Effector memory CD8-positive, alpha-beta T cell (primary cell): ENCODE results near the gene KCP.

ENCODE experiments used
- ATAC-seq: fragments of 150-1000 bp; cut with Tn5 transposase; replicated peaks from 2 replicates; pipeline ENCODE4 v1.10.0; 2021; ENCODE audit warnings: mild to moderate bottlenecking, moderate library complexity
- DNase-seq, 3 experiments: peaks; one replicate each; pipeline ENCODE4 v3.0.0; 2021
- H3K27ac Mint-ChIP-seq, 2 donors: one replicate each; pipeline ENCODE4 v1.8.0; 2022; ENCODE audit warnings: mild to moderate bottlenecking in 2 of 2, mixed read lengths in 2 of 2, moderate library complexity in 2 of 2
- H3K27me3 Mint-ChIP-seq, 2 donors: one replicate each; pipeline ENCODE4 v1.8.0; 2022; ENCODE audit warnings: mixed read lengths in 2 of 2
- H3K36me3 Mint-ChIP-seq: one replicate; pipeline ENCODE4 v1.8.0; 2022; ENCODE audit warnings: mild to moderate bottlenecking, moderate library complexity, mixed read lengths; ENCODE audit not compliant: insufficient read depth
- H3K4me1 Mint-ChIP-seq, 2 donors: one replicate each; pipeline ENCODE4 v1.8.0; 2022; ENCODE audit warnings: low read depth in 2 of 2, mixed read lengths in 2 of 2
- H3K4me3 Mint-ChIP-seq, 2 donors: one replicate each; pipeline ENCODE4 v1.8.0; 2022; ENCODE audit warnings: mild to moderate bottlenecking in 2 of 2, mixed read lengths in 2 of 2, moderate library complexity in 2 of 2
- H3K9me3 Mint-ChIP-seq, 2 donors: one replicate each; pipeline ENCODE4 v1.8.0; 2022; ENCODE audit warnings: mixed read lengths in 2 of 2

Gene KCP

GRCh38 chr7:128922496-128923410 is 12.2 kb upstream of the KCP start:
- Mint-ChIP-seq H3K27ac (no peak overlapping the region), H3K4me1 (peaks cover 0 to 3% of the 10 kb centered on the region in 2 donors), H3K9me3 (no peaks in the 10 kb centered on the region), H3K4me3 (no peak overlapping the region), H3K27me3 (peaks cover 36 to 51% of the 10 kb centered on the region in 2 donors), H3K36me3 (no peaks in the 10 kb centered on the region)
- DNase-seq (no peak), ATAC-seq (no peak)

- DNase-seq (no peak), ATAC-seq (no peak)
- Mint-ChIP-seq H3K36me3 (no peaks in the 10 kb centered on the region), H3K4me1 (peaks cover 0 to 3% of the 10 kb centered on the region in 2 donors), H3K4me3 (no peak overlapping the region), H3K27me3 (peaks cover 44 to 56% of the 10 kb centered on the region in 2 donors), H3K9me3 (no peaks in the 10 kb centered on the region), H3K27ac (no peak overlapping the region)
These were observed 11.4 kb upstream of the KCP start for GRCh38 chr7:128921866-128922440.

- H3K27me3 Mint-ChIP-seq: peaks cover 49 to 64% of the 10 kb centered on the region in 2 donors
- peaks cover 0 to 3% of the 10 kb centered on the region in 2 donors for H3K4me1 Mint-ChIP-seq
- DNase-seq: no peak
- H3K4me3 Mint-ChIP-seq: no peak overlapping the region
- H3K27ac Mint-ChIP-seq: no peak overlapping the region
- ATAC-seq: no peak
- H3K36me3 Mint-ChIP-seq: no peaks in the 10 kb centered on the region
- no peaks in the 10 kb centered on the region for H3K9me3 Mint-ChIP-seq
These were observed 10.5 kb upstream of the KCP start for GRCh38 chr7:128920913-128921582.

DNA sequence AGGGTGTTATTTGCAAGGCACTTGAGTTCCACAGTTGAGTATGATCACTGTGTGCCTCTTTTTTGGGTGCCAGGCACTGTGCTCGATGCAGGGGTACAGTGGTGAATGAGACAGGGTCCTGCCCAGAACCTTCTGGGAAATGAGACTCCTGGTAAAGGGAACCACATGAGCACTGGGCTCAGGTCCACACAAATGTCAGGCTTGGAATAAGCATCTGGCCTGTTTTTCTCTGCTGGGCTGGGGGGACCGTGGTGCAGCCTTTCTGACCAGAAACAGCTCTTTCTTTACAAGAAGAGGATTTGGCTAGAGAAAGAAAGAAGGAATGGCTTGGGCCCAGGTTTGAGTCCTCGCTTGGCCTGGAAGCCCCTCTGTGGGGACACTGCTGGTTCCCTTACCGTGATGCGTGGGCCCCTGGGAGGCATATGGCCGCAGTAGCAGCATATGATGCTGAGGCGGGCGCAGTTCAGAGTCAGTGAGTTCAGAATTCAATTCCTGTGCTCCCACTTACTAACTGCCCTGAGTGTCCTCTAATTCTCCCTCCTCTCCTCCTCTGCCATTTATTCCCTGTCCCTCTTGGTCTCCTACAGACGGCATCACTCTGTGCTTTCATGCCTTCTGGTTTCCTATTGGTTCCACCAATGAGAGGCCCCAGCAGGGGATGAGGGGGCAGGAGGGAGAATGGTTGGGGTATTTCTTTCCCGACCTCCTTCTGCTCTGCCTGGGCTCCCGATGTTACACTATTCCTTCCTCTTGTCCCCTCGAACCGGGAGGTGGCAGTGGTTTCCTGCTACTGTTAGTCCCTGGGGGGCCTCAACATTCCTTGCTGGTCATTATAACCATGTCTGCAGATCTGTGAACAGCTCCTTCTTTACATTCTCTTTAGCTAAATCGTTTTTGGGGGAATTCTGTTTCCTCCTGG is 9.6 kb upstream of the KCP start:
- no peak for ATAC-seq
- H3K27ac Mint-ChIP-seq: no peak overlapping the region
- no peak for DNase-seq

GRCh38 chr7:128919241-128919640 is 8.7 kb upstream of the KCP start:
- DNase-seq (no peak), ATAC-seq (no peak)
- peaks cover 60 to 82% of the 10 kb centered on the region in 2 donors for H3K27me3 Mint-ChIP-seq
- H3K4me3 Mint-ChIP-seq: no peak overlapping the region
- H3K27ac Mint-ChIP-seq: no peak overlapping the region
- H3K4me1 Mint-ChIP-seq: peaks cover 2 to 7% of the 10 kb centered on the region in 2 donors
- no peaks in the 10 kb centered on the region for H3K9me3 Mint-ChIP-seq
- no peaks in the 10 kb centered on the region for H3K36me3 Mint-ChIP-seq

More for the DNA sequence above, 9.6 kb upstream of the KCP start:
- Mint-ChIP-seq H3K4me1 (peaks cover 0 to 7% of the 10 kb centered on the region in 2 donors), H3K27me3 (peaks cover 55 to 73% of the 10 kb centered on the region in 2 donors), H3K4me3 (no peak overlapping the region), H3K36me3 (no peaks in the 10 kb centered on the region), H3K9me3 (no peaks in the 10 kb centered on the region)

DNA sequence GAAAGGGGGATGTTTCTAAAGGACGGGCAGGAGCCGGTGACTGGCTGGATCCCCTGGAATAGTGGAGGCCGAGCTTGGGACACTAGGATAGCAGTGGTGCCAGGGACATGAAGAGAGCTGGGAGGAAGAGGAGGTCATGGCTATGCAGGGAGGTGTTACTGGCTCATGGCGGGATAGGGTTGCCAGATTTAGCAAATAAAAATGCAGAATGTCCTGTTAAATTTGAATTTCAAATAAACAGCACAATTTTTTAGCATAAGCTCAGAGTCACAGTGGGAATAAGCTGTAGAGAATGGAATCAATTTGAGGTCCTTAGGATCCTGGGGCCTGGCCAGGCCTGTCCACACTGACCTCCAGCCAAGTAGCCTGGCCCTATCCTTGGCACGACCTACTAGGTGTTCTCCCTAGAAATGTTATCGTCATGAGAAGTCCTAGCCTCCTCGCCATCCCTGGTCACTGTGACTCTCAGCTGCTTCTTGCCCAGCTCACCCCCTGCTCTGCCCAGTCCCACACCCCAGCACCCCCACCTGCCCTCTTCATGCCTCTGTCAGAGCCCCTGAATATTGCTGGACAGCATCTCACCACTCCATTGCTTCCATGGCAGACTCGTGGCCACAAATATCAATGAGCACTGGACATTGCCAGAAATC is 7.6 kb upstream of the KCP start:
- H3K36me3 Mint-ChIP-seq: no peaks in the 10 kb centered on the region
- no peaks in the 10 kb centered on the region for H3K9me3 Mint-ChIP-seq
- peaks cover 4 to 11% of the 10 kb centered on the region in 2 donors for H3K4me1 Mint-ChIP-seq
- H3K27me3 Mint-ChIP-seq: peaks cover 61 to 85% of the 10 kb centered on the region in 2 donors
- no peak for ATAC-seq
- no peak overlapping the region for H3K27ac Mint-ChIP-seq
- H3K4me3 Mint-ChIP-seq: no peak overlapping the region
- no peak for DNase-seq

DNA sequence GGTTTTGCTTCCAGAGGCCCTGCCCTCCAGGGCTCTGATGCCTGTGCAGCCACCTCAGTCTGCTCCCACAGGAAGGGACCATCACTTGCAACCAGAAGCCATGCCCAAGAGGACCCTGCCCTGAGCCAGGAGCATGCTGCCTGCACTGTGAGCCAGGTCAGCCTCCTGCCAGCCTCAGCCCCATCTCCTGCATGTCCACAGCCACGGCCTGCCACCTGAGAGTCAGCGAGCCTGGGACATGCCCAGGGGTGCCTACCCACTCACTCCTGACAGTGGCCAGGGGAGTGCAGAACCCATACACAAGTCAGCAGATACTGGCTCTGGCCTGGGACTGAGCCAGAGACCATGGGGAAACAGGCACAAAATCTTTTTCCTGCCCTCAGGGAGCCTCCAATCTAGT is 6.6 kb upstream of the KCP start:
- H3K27me3 Mint-ChIP-seq: peaks cover 62 to 85% of the 10 kb centered on the region in 2 donors
- ATAC-seq (no peak), DNase-seq (no peak)
- H3K36me3 Mint-ChIP-seq: no peaks in the 10 kb centered on the region
- no peak overlapping the region for H3K27ac Mint-ChIP-seq
- peaks cover 4 to 11% of the 10 kb centered on the region in 2 donors for H3K4me1 Mint-ChIP-seq
- H3K9me3 Mint-ChIP-seq: no peaks in the 10 kb centered on the region
- no peak overlapping the region for H3K4me3 Mint-ChIP-seq

- Mint-ChIP-seq H3K27ac (no peak overlapping the region), H3K27me3 (peaks cover 63 to 85% of the 10 kb centered on the region in 2 donors), H3K36me3 (no peaks in the 10 kb centered on the region), H3K9me3 (no peaks in the 10 kb centered on the region), H3K4me3 (no peak overlapping the region), H3K4me1 (peaks cover 4 to 11% of the 10 kb centered on the region in 2 donors)
- DNase-seq: no peak
- ATAC-seq: no peak
These were observed 6.1 kb upstream of the KCP start for GRCh38 chr7:128916643-128916915.

GRCh38 chr7:128915841-128916642 is 5.5 kb upstream of the KCP start:
- H3K9me3 Mint-ChIP-seq: no peaks in the 10 kb centered on the region
- no peak for DNase-seq
- peaks cover 4 to 11% of the 10 kb centered on the region in 2 donors for H3K4me1 Mint-ChIP-seq
- H3K27me3 Mint-ChIP-seq: peaks cover 68 to 88% of the 10 kb centered on the region in 2 donors
- peak overlapping the region in 1 of 2 donors; percentile 68 for H3K4me3 Mint-ChIP-seq
- H3K36me3 Mint-ChIP-seq: no peaks in the 10 kb centered on the region
- no peak for ATAC-seq
- peak overlapping the region; percentile 30 to 35 for H3K27ac Mint-ChIP-seq

GRCh38 chr7:128915271-128915819 is 4.8 kb upstream of the KCP start:
- Mint-ChIP-seq H3K36me3 (no peaks in the 10 kb centered on the region), H3K27ac (peak overlapping the region; percentile 30 to 35), H3K27me3 (peaks cover 68 to 88% of the 10 kb centered on the region in 2 donors), H3K4me1 (peaks cover 4 to 7% of the 10 kb centered on the region in 2 donors), H3K9me3 (no peaks in the 10 kb centered on the region), H3K4me3 (peak overlapping the region; percentile 48 to 68)
- no peak for DNase-seq
- peak; percentile 19 for ATAC-seq

GRCh38 chr7:128914566-128915151 is 4.2 kb upstream of the KCP start:
- Mint-ChIP-seq H3K27me3 (peaks cover 72 to 91% of the 10 kb centered on the region in 2 donors), H3K4me1 (peaks cover 4 to 7% of the 10 kb centered on the region in 2 donors), H3K36me3 (no peaks in the 10 kb centered on the region), H3K4me3 (peak overlapping the region in 1 of 2 donors; percentile 11), H3K27ac (no peak overlapping the region), H3K9me3 (no peaks in the 10 kb centered on the region)
- DNase-seq (no peak), ATAC-seq (peak; percentile 64)
